HepG2 (cell line): ENCODE measurements around the gene RNF40. TPM values are rescaled to one million over a fixed set of nuclear protein-coding genes. Genes with fewer than 3 reads are reported as not detected.
A peak's percentile ranks its signal among the peaks of the same experiment; 100 is the strongest.

Source experiments
- ATAC-seq: fragments of 200-7000 bp; cut with Tn5 transposase; 3 replicates; pipeline ENCODE4 v1.9.1; 2020; ENCODE audit warnings: mild to moderate bottlenecking, moderate library complexity
- BruUV-seq: library from RNA; stranded (reverse); fragments of 400-500 nt; replicated peaks from 2 replicates; lab custom pipeline; 2021; lab: Mats Ljungman, UMichigan
- CTCF ChIA-PET: fragments of 300-600 bp; formaldehyde crosslinking; extraction: SDS; loops from one replicate; lab custom pipeline; 2021; ENCODE audit warnings: low total read pairs, inconsistent platforms, low intra/inter-chr PET ratio; lab: Yijun Ruan, JAX
- POLR2A ChIA-PET: fragments of 350-600 bp; sonication (Branson Sonifier 250); formaldehyde crosslinking; loops from one replicate; lab custom pipeline; 2020; ENCODE audit warnings: antibody characterized with exemption, inconsistent platforms; lab: Yijun Ruan, JAX
- DNase-seq: peaks from one replicate; pipeline ENCODE4 v3.0.0-alpha.2; 2015; ENCODE audit warnings: low spot score
- FAIRE-seq: peaks from 3 replicates; lab custom pipeline; 2011; peaks lifted over from hg19 to GRCh38; lab: Jason Lieb, UNC
- H2AFZ ChIP-seq: one replicate; pipeline ENCODE4 v1.6.1; 2011; ENCODE audit warnings: low read length, inconsistent platforms
- H3K27ac ChIP-seq: fragments of 300-600 bp; 3 replicates; pipeline ENCODE4 v1.8.0; 2011; ENCODE audit warnings: mixed run types, mild to moderate bottlenecking, mixed read lengths, low read length, inconsistent platforms; ENCODE audit not compliant: insufficient read depth; ENCODE audit errors: extremely low read length
- H3K27me3 ChIP-seq, 2 experiments: fragments of 200-600 bp in 1 of 2; 2 replicates in 1 of 2; 3 replicates in 1 of 2; pipeline versions ENCODE4 v1.6.0 to v1.8.0; 2011; ENCODE audit warnings: low read length in 2 of 2, mild to moderate bottlenecking in 2 of 2, moderate library complexity in 2 of 2, inconsistent platforms in 1 of 2; ENCODE audit not compliant: insufficient read depth in 2 of 2, control insufficient read depth in 1 of 2
- H3K36me3 ChIP-seq, 2 experiments: fragments of 200-600 bp in 1 of 2; replicated peaks in 1 of 2; 2 replicates in 1 of 2; 3 replicates in 1 of 2; pipeline versions ENCODE4 v1.5.1 to v1.8.0; 2011; ENCODE audit warnings: low read length in 2 of 2, inconsistent platforms in 1 of 2; ENCODE audit not compliant: insufficient read depth in 2 of 2, control insufficient read depth in 1 of 2
- H3K4me1 ChIP-seq: 2 replicates; pipeline ENCODE4 v1.5.1; 2012; ENCODE audit warnings: low read length, inconsistent platforms; ENCODE audit not compliant: insufficient read depth
- H3K4me2 ChIP-seq: 2 replicates; pipeline ENCODE4 v1.6.0; 2011; ENCODE audit warnings: low read depth, low read length, inconsistent platforms
- H3K4me3 ChIP-seq, 3 experiments: fragments of 200-600 bp in 1 of 3; sonication (generic), shearing (Covaris generic) in 1 of 3; replicated peaks in 1 of 3; 2 replicates each; pipeline ENCODE4 v1.5.1; 2011 to 2016; ENCODE audit warnings: low read length in 3 of 3, inconsistent platforms in 2 of 3, low read depth in 2 of 3, mild to moderate bottlenecking in 2 of 3, control low read depth in 1 of 3, mixed read lengths in 1 of 3; ENCODE audit not compliant: insufficient read depth in 1 of 3
- H3K79me2 ChIP-seq: one replicate; pipeline ENCODE4 v1.6.1; 2011; ENCODE audit warnings: low read length, inconsistent platforms; ENCODE audit not compliant: insufficient read depth
- H3K9ac ChIP-seq: 2 replicates; pipeline ENCODE4 v1.6.0; 2011; ENCODE audit warnings: mild to moderate bottlenecking, low read depth, low read length, inconsistent platforms; ENCODE audit not compliant: insufficient read depth
- H3K9me3 ChIP-seq: 2 replicates; pipeline ENCODE4 v1.5.1; 2012; ENCODE audit warnings: mild to moderate bottlenecking, low read length
- H4K20me1 ChIP-seq: 2 replicates; pipeline ENCODE4 v1.6.0; 2011; ENCODE audit warnings: inconsistent platforms, mild to moderate bottlenecking, low read length, moderate library complexity; ENCODE audit not compliant: insufficient read depth
- AGO2 ChIP-seq: fragments of 200-400 bp; formaldehyde crosslinking; optimal IDR thresholded peaks from 2 replicates; pipeline ENCODE3; 2017; ENCODE audit warnings: mild to moderate bottlenecking, low read depth, low read length, moderate library complexity
- ATF7-NPFF ChIP-seq: sonication (generic); formaldehyde crosslinking; IDR thresholded peaks from 2 replicates; pipeline ENCODE4 v1.8.1; 2023; ENCODE audit warnings: mild to moderate bottlenecking, low read depth, missing genetic modification reagents, moderate library complexity
- ATRX ChIP-seq: sonication (generic); formaldehyde crosslinking; IDR thresholded peaks from 2 replicates; pipeline ENCODE4 v1.4.0; 2020; ENCODE audit warnings: missing genetic modification reagents, borderline replicate concordance
- EED ChIP-seq: sonication (generic); formaldehyde crosslinking; IDR thresholded peaks from 2 replicates; pipeline ENCODE4 v1.5.0; 2020; ENCODE audit warnings: mild to moderate bottlenecking, missing genetic modification reagents
- GATAD1 ChIP-seq: IDR thresholded peaks from 2 replicates; pipeline ENCODE4 v1.6.1; 2016; ENCODE audit warnings: missing genetic modification reagents, missing compliant biosample characterization
- HNRNPUL1 ChIP-seq: fragments of 200-400 bp; formaldehyde crosslinking; IDR thresholded peaks from 2 replicates; pipeline ENCODE4 v1.6.1; 2017; ENCODE audit warnings: low read depth, mild to moderate bottlenecking, low read length, moderate library complexity
- KDM4B ChIP-seq: sonication (generic); formaldehyde crosslinking; IDR thresholded peaks from 2 replicates; pipeline ENCODE4 v1.4.0; 2020; ENCODE audit warnings: missing genetic modification reagents
- MTA1 ChIP-seq: sonication (generic); formaldehyde crosslinking; IDR thresholded peaks from 2 replicates; pipeline ENCODE4 v1.4.0; 2020; ENCODE audit warnings: missing genetic modification reagents, mild to moderate bottlenecking, borderline replicate concordance
- MTF2 ChIP-seq: sonication (generic); formaldehyde crosslinking; IDR thresholded peaks from 2 replicates; pipeline ENCODE4 v1.5.0; 2020; ENCODE audit warnings: missing genetic modification reagents, borderline replicate concordance
- NR2F6 ChIP-seq, 2 experiments: IDR thresholded peaks; 2 replicates each; pipeline ENCODE4 v1.6.1; 2016; ENCODE audit warnings: antibody characterized with exemption in 1 of 2, mild to moderate bottlenecking in 1 of 2
- SMARCC2 ChIP-seq: fragments of 450-650 bp; IDR thresholded peaks from 2 replicates; pipeline ENCODE4 v1.6.1; 2017; ENCODE audit warnings: antibody characterized with exemption, mild to moderate bottlenecking
- SOX13 ChIP-seq, 3 experiments: fragments of 450-650 bp in 1 of 3; sonication (generic) in 1 of 3; formaldehyde crosslinking in 1 of 3; IDR thresholded peaks in 2 of 3; conservative IDR thresholded peaks in 1 of 3; 2 replicates each; pipeline versions ENCODE4 v1.5.0 to v1.6.1; 2016 to 2020; ENCODE audit warnings: antibody characterized with exemption in 1 of 3, mild to moderate bottlenecking in 1 of 3, missing compliant biosample characterization in 1 of 3, missing genetic modification reagents in 1 of 3, moderate library complexity in 1 of 3
- XRCC5 ChIP-seq: fragments of 200-400 bp; formaldehyde crosslinking; optimal IDR thresholded peaks from 2 replicates; pipeline ENCODE3; 2017; ENCODE audit warnings: mild to moderate bottlenecking, low read length
- ZFAT ChIP-seq: sonication (generic); formaldehyde crosslinking; conservative IDR thresholded peaks from 2 replicates; pipeline ENCODE4 v1.8.1; 2023; ENCODE audit warnings: missing genetic modification reagents, inconsistent platforms
- ZNF10 ChIP-seq: sonication (generic); formaldehyde crosslinking; IDR thresholded peaks from 2 replicates; pipeline ENCODE4 v1.4.0; 2020; ENCODE audit warnings: mild to moderate bottlenecking, low read depth, missing genetic modification reagents, borderline replicate concordance
- ZNF772 ChIP-seq: sonication (generic); formaldehyde crosslinking; IDR thresholded peaks from 2 replicates; pipeline ENCODE4 v1.5.0; 2020; ENCODE audit warnings: mild to moderate bottlenecking, missing genetic modification reagents
- ZNF776 ChIP-seq: sonication (generic); formaldehyde crosslinking; IDR thresholded peaks from 2 replicates; pipeline ENCODE4 v1.4.0; 2020; ENCODE audit warnings: mild to moderate bottlenecking, missing genetic modification reagents
- WGBS: methylation state at CpG from one replicate; pipeline ENCODE4 v1.1.6; 2017; ENCODE audit warnings: low lambda C conversion rate; 5-methylcytosine and 5-hydroxymethylcytosine counted together
- in situ Hi-C: cut with HindIII; loops from 2 replicates; pipeline ENCODE4 v1.10.0; 2017; ENCODE audit warnings: low pct_unique_long_range_greater_than_20kb; ENCODE audit not compliant: extremely low pct_ligation_motif_present
- intact Hi-C: fragments of 100-400 bp; cut with micrococcal nuclease; formaldehyde crosslinking; loops from one replicate; pipeline ENCODE4 v1.10.0; 2022; ENCODE audit not compliant: unreplicated experiment
- polyA plus RNA-seq, 8 experiments: library from polyadenylated mRNA; depleted of rRNA in 3 of 8; stranded (reverse) in 7 of 8; unstranded in 1 of 8; fragments of >200 nt; fragmentation: Illumina TruSeq in 4 of 8; extraction: Trizol in 4 of 8; gene quantifications; 2 replicates each; pipeline versions ENCODE4 v1.2.1 to v1.2.3, GENCODE V29; 2011 to 2016; ENCODE audit warnings: low read depth in 4 of 8, missing spikeins in 1 of 8, mixed read lengths in 1 of 8; ENCODE audit not compliant: insufficient read depth in 1 of 8
- total RNA-seq, 5 experiments: library from RNA; depleted of rRNA; stranded (reverse); fragments of >200 nt; fragmentation: Illumina TruSeq; extraction: Trizol; gene quantifications; 2 replicates each; pipeline ENCODE4 v1.2.3, GENCODE V29; 2016; ENCODE audit warnings: low read depth in 1 of 5
- TF ChIP-seq, protein P1 (sequence below): sonication (generic); formaldehyde crosslinking; IDR thresholded peaks from 2 replicates; pipeline ENCODE4 v1.5.0; 2020; ENCODE audit warnings: missing genetic modification reagents
- TF ChIP-seq, protein P2 (sequence below): sonication (generic); formaldehyde crosslinking; IDR thresholded peaks from 2 replicates; pipeline ENCODE4 v1.9.0; 2022; ENCODE audit warnings: low read depth, missing genetic modification reagents
- TF ChIP-seq, protein P3 (sequence below): sonication (generic); formaldehyde crosslinking; IDR thresholded peaks from 2 replicates; pipeline ENCODE4 v1.5.1; 2020; ENCODE audit warnings: missing genetic modification reagents, mild to moderate bottlenecking, borderline replicate concordance

RNF40 gene
- total and polyA plus RNA-seq, 2 of the 13 experiments (the other 11 are each of a cell fraction or from before 2014, with no cell fraction given), result 84.0 to 85.6 TPM

DNA sequence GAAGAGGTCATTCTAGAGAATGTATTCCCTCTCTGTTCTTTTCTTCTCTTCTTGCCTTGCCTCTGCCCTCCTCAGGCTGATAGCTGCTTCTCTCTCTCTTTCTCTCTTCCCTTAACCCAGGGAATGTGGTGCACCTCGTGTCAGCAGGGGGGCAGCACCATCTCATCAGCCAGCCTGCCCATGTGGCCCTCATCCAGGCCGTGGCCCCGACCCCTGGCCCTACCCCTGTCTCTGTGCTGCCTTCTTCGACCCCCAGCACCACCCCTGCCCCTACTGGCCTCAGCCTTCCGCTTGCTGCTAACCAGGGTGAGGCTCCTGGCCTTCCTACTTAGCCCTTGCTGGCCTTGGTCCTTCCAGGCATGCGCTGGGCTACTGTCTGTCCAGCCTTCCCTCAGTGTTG, 39.7 kb upstream of the RNF40 start:
- Histone ChIP-seq H3K4me2 (no peak overlapping the region), H3K27me3 (no peaks in the 10 kb centered on the region), H3K4me3 (no peak overlapping the region), H3K9ac (no peak overlapping the region), H3K79me2 (no peaks in the 10 kb centered on the region), H3K36me3 (peaks cover 62 to 81% of the 10 kb centered on the region in 2 experiments), H3K9me3 (no peaks in the 10 kb centered on the region), H4K20me1 (no peaks in the 10 kb centered on the region; the same call in 1 of the 2 replicates), H2AFZ (no peak overlapping the region), H3K27ac (no peak overlapping the region), H3K4me1 (peaks cover under 1% of the 10 kb centered on the region; the same call in 1 of the 2 replicates)
- CTCF ChIA-PET, result no interaction called here
- intact Hi-C loops, result no loop called here
- ATAC-seq (peak; percentile 56), FAIRE-seq (no peak), DNase-seq (no peak)
- WGBS, result 89% methylated on average over 6 of the region's 6 CpGs
- in situ Hi-C loops, result no loop called here
- no TSS peak for BruUV-seq
- POLR2A ChIA-PET, result interaction anchor here (0.8 kb wide), 1 partner anchor 11 kb away, joined by 3 read pairs; no protein-coding TSS in a partner anchor
- TF ChIP-seq AGO2 (peak; percentile 54), ATRX (CRISPR knock-in tag) (no peak), ZNF10 (no peak), ZNF776 (CRISPR knock-in tag) (no peak), NR2F6 (IDR thresholded peaks at IDR 0.05) (no peak), NR2F6 (CRISPR knock-in tag; IDR thresholded peaks at IDR 0.05) (0 out of 2 replicates have a peak, but pooled peaks have one; percentile 18), MTF2 (CRISPR knock-in tag) (no peak), ZNF772 (CRISPR knock-in tag) (no peak), EED (CRISPR knock-in tag) (no peak), GATAD1 (CRISPR knock-in tag) (no peak), XRCC5 (no peak), SOX13 (IDR thresholded peaks at IDR 0.05) (no peak), SOX13 (CRISPR knock-in tag; conservative IDR thresholded peaks at IDR 0.05 in 1 of 2, IDR thresholded peaks at IDR 0.05 in 1 of 2) (no peak), SMARCC2 (no peak), KDM4B (CRISPR knock-in tag) (no peak), ZFAT (CRISPR knock-in tag) (no peak), ATF7-NPFF (CRISPR knock-in tag) (no peak), HNRNPUL1 (no peak), MTA1 (CRISPR knock-in tag) (no peak)
- TF ChIP-seq, protein P1, sequence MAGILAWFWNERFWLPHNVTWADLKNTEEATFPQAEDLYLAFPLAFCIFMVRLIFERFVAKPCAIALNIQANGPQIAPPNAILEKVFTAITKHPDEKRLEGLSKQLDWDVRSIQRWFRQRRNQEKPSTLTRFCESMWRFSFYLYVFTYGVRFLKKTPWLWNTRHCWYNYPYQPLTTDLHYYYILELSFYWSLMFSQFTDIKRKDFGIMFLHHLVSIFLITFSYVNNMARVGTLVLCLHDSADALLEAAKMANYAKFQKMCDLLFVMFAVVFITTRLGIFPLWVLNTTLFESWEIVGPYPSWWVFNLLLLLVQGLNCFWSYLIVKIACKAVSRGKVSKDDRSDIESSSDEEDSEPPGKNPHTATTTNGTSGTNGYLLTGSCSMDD (CRISPR knock-in tag), result no peak
- TF ChIP-seq, protein P2, sequence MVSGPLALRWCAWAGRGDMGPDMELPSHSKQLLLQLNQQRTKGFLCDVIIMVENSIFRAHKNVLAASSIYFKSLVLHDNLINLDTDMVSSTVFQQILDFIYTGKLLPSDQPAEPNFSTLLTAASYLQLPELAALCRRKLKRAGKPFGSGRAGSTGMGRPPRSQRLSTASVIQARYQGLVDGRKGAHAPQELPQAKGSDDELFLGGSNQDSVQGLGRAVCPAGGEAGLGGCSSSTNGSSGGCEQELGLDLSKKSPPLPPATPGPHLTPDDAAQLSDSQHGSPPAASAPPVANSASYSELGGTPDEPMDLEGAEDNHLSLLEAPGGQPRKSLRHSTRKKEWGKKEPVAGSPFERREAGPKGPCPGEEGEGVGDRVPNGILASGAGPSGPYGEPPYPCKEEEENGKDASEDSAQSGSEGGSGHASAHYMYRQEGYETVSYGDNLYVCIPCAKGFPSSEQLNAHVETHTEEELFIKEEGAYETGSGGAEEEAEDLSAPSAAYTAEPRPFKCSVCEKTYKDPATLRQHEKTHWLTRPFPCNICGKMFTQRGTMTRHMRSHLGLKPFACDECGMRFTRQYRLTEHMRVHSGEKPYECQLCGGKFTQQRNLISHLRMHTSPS (CRISPR knock-in tag), result no peak
- TF ChIP-seq, protein P3, sequence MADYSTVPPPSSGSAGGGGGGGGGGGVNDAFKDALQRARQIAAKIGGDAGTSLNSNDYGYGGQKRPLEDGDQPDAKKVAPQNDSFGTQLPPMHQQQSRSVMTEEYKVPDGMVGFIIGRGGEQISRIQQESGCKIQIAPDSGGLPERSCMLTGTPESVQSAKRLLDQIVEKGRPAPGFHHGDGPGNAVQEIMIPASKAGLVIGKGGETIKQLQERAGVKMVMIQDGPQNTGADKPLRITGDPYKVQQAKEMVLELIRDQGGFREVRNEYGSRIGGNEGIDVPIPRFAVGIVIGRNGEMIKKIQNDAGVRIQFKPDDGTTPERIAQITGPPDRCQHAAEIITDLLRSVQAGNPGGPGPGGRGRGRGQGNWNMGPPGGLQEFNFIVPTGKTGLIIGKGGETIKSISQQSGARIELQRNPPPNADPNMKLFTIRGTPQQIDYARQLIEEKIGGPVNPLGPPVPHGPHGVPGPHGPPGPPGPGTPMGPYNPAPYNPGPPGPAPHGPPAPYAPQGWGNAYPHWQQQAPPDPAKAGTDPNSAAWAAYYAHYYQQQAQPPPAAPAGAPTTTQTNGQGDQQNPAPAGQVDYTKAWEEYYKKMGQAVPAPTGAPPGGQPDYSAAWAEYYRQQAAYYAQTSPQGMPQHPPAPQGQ (CRISPR knock-in tag), result no peak
